IPS DF 19.7 (cell line): ENCODE measurements around the gene CCHCR1.

Experiments used
- DNase-seq: peaks from one replicate; pipeline ENCODE4 v3.0.0-alpha.2; 2013; ENCODE audit warnings: low read depth, low spot score

The CCHCR1 gene

GRCh38 chr6:31162463-31163165 is 5.0 kb upstream of the CCHCR1 start:
- no peak for DNase-seq

GRCh38 chr6:31161216-31162126 is 3.9 kb upstream of the CCHCR1 start:
- no peak for DNase-seq

- no peak for DNase-seq
Observed at GRCh38 chr6:31158863-31159855, 1.6 kb upstream of the CCHCR1 start.

GRCh38 chr6:31158140-31158862 is 699 bp upstream of the CCHCR1 start, which contains the start of gene TCF19:
TCF19 (plus strand) TSS chr6:31158589; CDS start chr6:31159470, 881 bp downstream.
- no peak for DNase-seq

GRCh38 chr6:31156641-31157040 is 961 bp downstream of the CCHCR1 start:
- DNase-seq, result no peak

GRCh38 chr6:31154436-31154835 is 3.2 kb downstream of the CCHCR1 start:
- no peak for DNase-seq

GRCh38 chr6:31152781-31153180 is 4.8 kb downstream of the CCHCR1 start:
- DNase-seq, result no peak

- DNase-seq, result no peak
Observed at GRCh38 chr6:31149827-31150447, 7.7 kb downstream of the CCHCR1 start.

- DNase-seq, result no peak
Observed at GRCh38 chr6:31145386-31145785, 12.2 kb downstream of the CCHCR1 start.

GRCh38 chr6:31144970-31145340 is 12.6 kb downstream of the CCHCR1 start:
- DNase-seq, result no peak

- DNase-seq, result no peak
Observed at GRCh38 chr6:31144296-31144969, 13.2 kb downstream of the CCHCR1 start.

GRCh38 chr6:31143148-31143547 is 14.5 kb downstream of the CCHCR1 start:
- no peak for DNase-seq

- DNase-seq, result no peak
Observed at GRCh38 chr6:31142361-31142761, 15.2 kb downstream of the CCHCR1 start.

- DNase-seq, result no peak
Observed at GRCh38 chr6:31140643-31141042, 17.0 kb downstream of the CCHCR1 start.

GRCh38 chr6:31139599-31139998 is 18.0 kb downstream of the CCHCR1 start:
- DNase-seq, result no peak

- DNase-seq, result no peak
Observed at GRCh38 chr6:31138982-31139381, 18.6 kb downstream of the CCHCR1 start, which contains the start of gene PSORS1C2. PSORS1C2 (minus strand) TSS chr6:31139066; CDS start chr6:31139026, 40 bp downstream.

GRCh38 chr6:31135710-31136109 is 21.9 kb downstream of the CCHCR1 start:
- DNase-seq, result no peak

GRCh38 chr6:31132806-31133205 is 24.8 kb downstream of the CCHCR1 start:
- no peak for DNase-seq

GRCh38 chr6:31131595-31131994 is 26.0 kb downstream of the CCHCR1 start:
- no peak for DNase-seq

GRCh38 chr6:31130751-31131150 is 26.9 kb downstream of the CCHCR1 start:
- no peak for DNase-seq
